Measurements from ENCODE around the gene NDUFC2. TPM values are rescaled to one million over a fixed set of nuclear protein-coding genes. Genes with fewer than 3 reads are reported as not detected.

NDUFC2 gene
- total and polyA plus RNA-seq, 2 of the 13 experiments (the other 11 are each of a cell fraction or from before 2014, with no cell fraction given): 256 to 363 TPM

DNA sequence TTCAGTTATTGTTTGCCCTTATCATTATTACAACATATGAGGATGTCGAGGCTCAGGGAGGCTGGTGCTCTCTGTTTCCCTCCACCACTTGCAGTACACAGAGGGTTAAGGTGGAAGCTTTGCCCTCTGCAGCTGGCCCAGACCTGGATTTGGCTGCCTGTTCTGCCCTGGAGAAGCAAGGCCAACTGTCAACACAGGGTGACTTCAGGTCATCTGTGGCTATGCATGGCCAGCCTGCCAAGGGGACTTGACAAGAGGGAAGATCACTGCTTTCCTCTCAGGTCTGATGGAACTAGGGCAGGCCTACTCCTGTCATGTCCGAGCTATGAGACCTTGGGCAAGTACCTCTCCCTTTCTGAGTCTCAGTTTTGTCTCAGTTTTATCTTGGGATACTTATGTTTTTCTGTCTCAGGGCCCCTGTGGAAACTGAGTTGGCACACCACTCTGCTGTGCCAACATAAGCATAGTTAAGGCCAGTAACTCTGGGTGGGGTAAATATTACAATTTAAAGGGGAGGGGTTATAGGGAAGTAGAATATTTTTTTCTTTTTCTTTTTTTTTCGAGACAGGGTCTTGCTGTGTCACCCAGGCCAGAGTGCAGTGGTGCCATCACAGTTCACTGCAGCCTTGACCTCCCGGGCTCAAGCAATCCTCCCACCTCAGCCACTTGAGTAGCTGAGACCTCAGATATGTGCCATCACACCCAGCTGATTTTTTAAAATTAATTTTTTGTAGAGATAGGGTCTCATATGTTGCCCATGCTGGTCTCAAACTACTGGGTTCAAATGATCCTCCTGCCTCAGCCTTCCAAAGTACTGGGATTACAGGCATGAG, 18.4 kb downstream of the NDUFC2 start (continued):
- TF ChIP-seq RNF219 (CRISPR knock-in tag; IDR thresholded peaks at IDR 0.05): no peak
- no peak for TF ChIP-seq HIVEP1 (CRISPR knock-in tag; IDR thresholded peaks at IDR 0.05)
- no peak for TF ChIP-seq MBD4 (IDR thresholded peaks at IDR 0.05; ENCODE audit: borderline replicate concordance, low read length)
- no peak for TF ChIP-seq CHD2 (IDR thresholded peaks at IDR 0.05; ENCODE audit: low read depth, low read length)
- no peak for TF ChIP-seq NFE2 (CRISPR knock-in tag; IDR thresholded peaks at IDR 0.05)
- TF ChIP-seq, protein P1, sequence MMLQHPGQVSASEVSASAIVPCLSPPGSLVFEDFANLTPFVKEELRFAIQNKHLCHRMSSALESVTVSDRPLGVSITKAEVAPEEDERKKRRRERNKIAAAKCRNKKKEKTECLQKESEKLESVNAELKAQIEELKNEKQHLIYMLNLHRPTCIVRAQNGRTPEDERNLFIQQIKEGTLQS (CRISPR knock-in tag; IDR thresholded peaks at IDR 0.05): no peak
- TF ChIP-seq PPARG (CRISPR knock-in tag; conservative IDR thresholded peaks at IDR 0.05): no peak
- TF ChIP-seq ZNF768 (CRISPR knock-in tag; IDR thresholded peaks at IDR 0.05): no peak
- TF ChIP-seq REL (CRISPR knock-in tag; conservative IDR thresholded peaks at IDR 0.05): no peak
- no peak for TF ChIP-seq SETDB1 (CRISPR knock-in tag; IDR thresholded peaks at IDR 0.05; ENCODE audit: borderline replicate concordance)
- TF ChIP-seq SYNCRIP (IDR thresholded peaks at IDR 0.05; ENCODE audit: insufficient read depth, low read depth, low read length): no peak
- TF ChIP-seq MXD1 (CRISPR knock-in tag; IDR thresholded peaks at IDR 0.05): no peak
- peak; percentile 40; the same call in 1 of the 2 replicates for TF ChIP-seq YEATS4 (CRISPR knock-in tag; IDR thresholded peaks at IDR 0.05; ENCODE audit: borderline replicate concordance)
- TF ChIP-seq RARG (CRISPR knock-in tag; IDR thresholded peaks at IDR 0.05; ENCODE audit: low read depth): no peak
- TF ChIP-seq LRRFIP1 (CRISPR knock-in tag; conservative IDR thresholded peaks at IDR 0.05): no peak
- no peak for TF ChIP-seq ZNF30 (CRISPR knock-in tag; IDR thresholded peaks at IDR 0.05)
- TF ChIP-seq FOSL2 (CRISPR knock-in tag; IDR thresholded peaks at IDR 0.05): 0 out of 2 replicates have a peak, but pooled peaks have one; percentile 4
- TF ChIP-seq ZNF3 (CRISPR knock-in tag; IDR thresholded peaks at IDR 0.05): no peak
- no peak for TF ChIP-seq PTBP1 (IDR thresholded peaks at IDR 0.05; ENCODE audit: low read depth, low read length, poor library complexity, severe bottlenecking)
- no peak for TF ChIP-seq SSRP1 (CRISPR knock-in tag; IDR thresholded peaks at IDR 0.05)
- no peak for TF ChIP-seq NBN (conservative IDR thresholded peaks at IDR 0.05)
- peak; percentile 40; the same call in 1 of the 2 replicates for TF ChIP-seq MYC (CRISPR knock-in tag; IDR thresholded peaks at IDR 0.05; ENCODE audit: borderline replicate concordance)
- TF ChIP-seq ZNF121 (CRISPR knock-in tag; IDR thresholded peaks at IDR 0.05): peak; percentile 23; the same call in 1 of the 2 replicates
- no peak for TF ChIP-seq ZNF629 (CRISPR knock-in tag; conservative IDR thresholded peaks at IDR 0.05)
- no peak for TF ChIP-seq ZC3H13 (CRISPR knock-in tag; IDR thresholded peaks at IDR 0.05)
- no peak for TF ChIP-seq KDM5A (IDR thresholded peaks at IDR 0.05; ENCODE audit: borderline replicate concordance, low read length)
- no peak for TF ChIP-seq MXD4 (CRISPR knock-in tag; IDR thresholded peaks at IDR 0.05)
